Urinary bladder (tissue), 4 donors: ENCODE data around the gene ABCG1. TPM values are rescaled to one million over a fixed set of nuclear protein-coding genes. Genes with fewer than 3 reads are reported as not detected.

Experiments used
- DNase-seq: peaks from one replicate; pipeline ENCODE4 v3.0.0-alpha.2; 2015; ENCODE audit errors: extremely low spot score
- H3K27ac ChIP-seq: one replicate; pipeline ENCODE4 v1.5.1; 2013; ENCODE audit warnings: low read depth, mild to moderate bottlenecking, moderate library complexity
- H3K36me3 ChIP-seq: one replicate; pipeline ENCODE4 v1.6.1; 2013; ENCODE audit warnings: mild to moderate bottlenecking, moderate library complexity; ENCODE audit not compliant: insufficient read depth
- H3K4me1 ChIP-seq: one replicate; pipeline ENCODE4 v1.6.1; 2013; ENCODE audit warnings: mild to moderate bottlenecking, moderate library complexity; ENCODE audit not compliant: insufficient read depth
- H3K4me3 ChIP-seq: one replicate; pipeline ENCODE4 v1.5.1; 2013; ENCODE audit warnings: low read depth, low read length
- WGBS: extraction: QIAGEN DNeasy Blood & Tissue Kit; methylation state at CpG from one replicate; pipeline ENCODE4 v1.1.7; 2013; 5-methylcytosine and 5-hydroxymethylcytosine counted together
- polyA plus RNA-seq: library from polyadenylated mRNA; stranded (reverse); fragments of 200-250 nt; gene quantifications from one replicate; pipeline ENCODE4 v1.2.3, GENCODE V29; 2013
- total RNA-seq: library from RNA; depleted of rRNA; stranded (reverse); fragments of >200 nt; gene quantifications from one replicate; pipeline ENCODE4 v1.2.3, GENCODE V29; 2014
- donor health status: healthy with polysubstance abuse.
- donor health status: healthy.

The ABCG1 gene
- total and polyA plus RNA-seq, 2 donors, result 12.7 to 16.3 TPM

GRCh38 chr21:42237161-42237560 is 18.2 kb downstream of the ABCG1 start:
- no peaks in the 10 kb centered on the region for H3K36me3 ChIP-seq
- DNase-seq, result no peak
- no peak overlapping the region for H3K4me3 ChIP-seq
- 98% methylated on average over 5 of the region's 5 CpGs for WGBS
- no peak overlapping the region for H3K27ac ChIP-seq
- no peaks in the 10 kb centered on the region for H3K4me1 ChIP-seq

- Histone ChIP-seq H3K4me1 (no peaks in the 10 kb centered on the region), H3K4me3 (no peak overlapping the region), H3K27ac (no peak overlapping the region), H3K36me3 (no peaks in the 10 kb centered on the region)
- 92% methylated on average over 3 of the region's 3 CpGs for WGBS
- no peak for DNase-seq
Observed at GRCh38 chr21:42237577-42237976, 18.6 kb downstream of the ABCG1 start.

- 72% methylated on average over 12 of the region's 12 CpGs for WGBS
- no peaks in the 10 kb centered on the region for H3K4me1 ChIP-seq
Observed at GRCh38 chr21:42238185-42238934, 19.4 kb downstream of the ABCG1 start.

GRCh38 chr21:42239556-42239955 is 20.6 kb downstream of the ABCG1 start:
- no peak for DNase-seq
- no peak overlapping the region for H3K4me3 ChIP-seq
- no peaks in the 10 kb centered on the region for H3K4me1 ChIP-seq
- WGBS, result 97% methylated on average over 8 of the region's 8 CpGs
- H3K36me3 ChIP-seq, result no peaks in the 10 kb centered on the region
- no peak overlapping the region for H3K27ac ChIP-seq

More at GRCh38 chr21:42238185-42238934, 19.4 kb downstream of the ABCG1 start:
- Histone ChIP-seq H3K36me3 (no peaks in the 10 kb centered on the region), H3K27ac (no peak overlapping the region), H3K4me3 (no peak overlapping the region)
- DNase-seq, result no peak

GRCh38 chr21:42239973-42240372 is 21.0 kb downstream of the ABCG1 start:
- H3K36me3 ChIP-seq, result no peaks in the 10 kb centered on the region
- no peak overlapping the region for H3K27ac ChIP-seq
- H3K4me1 ChIP-seq, result no peaks in the 10 kb centered on the region
- no peak for DNase-seq
- no peak overlapping the region for H3K4me3 ChIP-seq
- WGBS, result 85% methylated on average over 8 of the region's 8 CpGs

- Histone ChIP-seq H3K27ac (no peak overlapping the region), H3K4me1 (no peaks in the 10 kb centered on the region), H3K4me3 (no peak overlapping the region), H3K36me3 (no peaks in the 10 kb centered on the region)
- WGBS, result 88% methylated on average over 9 of the region's 9 CpGs
- no peak for DNase-seq
Observed at GRCh38 chr21:42242611-42243010, 23.7 kb downstream of the ABCG1 start.

GRCh38 chr21:42243026-42243425 is 24.1 kb downstream of the ABCG1 start:
- no peaks in the 10 kb centered on the region for H3K4me1 ChIP-seq
- no peaks in the 10 kb centered on the region for H3K36me3 ChIP-seq
- no peak for DNase-seq
- H3K4me3 ChIP-seq, result no peak overlapping the region
- H3K27ac ChIP-seq, result no peak overlapping the region
- WGBS, result 83% methylated on average over 6 of the region's 6 CpGs

GRCh38 chr21:42245331-42246193 is 26.6 kb downstream of the ABCG1 start:
- Histone ChIP-seq H3K36me3 (no peaks in the 10 kb centered on the region), H3K27ac (no peak overlapping the region), H3K4me1 (no peaks in the 10 kb centered on the region), H3K4me3 (no peak overlapping the region)
- WGBS, result 31% methylated on average over 10 of the region's 10 CpGs
- DNase-seq, result no peak

GRCh38 chr21:42247716-42248115 is 28.8 kb downstream of the ABCG1 start:
- H3K4me1 ChIP-seq, result no peaks in the 10 kb centered on the region
- DNase-seq, result no peak
- WGBS, result 70% methylated on average over 11 of the region's 11 CpGs

GRCh38 chr21:42248241-42248640 is 29.3 kb downstream of the ABCG1 start:
- Histone ChIP-seq H3K4me1 (no peaks in the 10 kb centered on the region), H3K36me3 (no peaks in the 10 kb centered on the region), H3K4me3 (no peak overlapping the region), H3K27ac (no peak overlapping the region)
- WGBS, result 77% methylated on average over 8 of the region's 8 CpGs
- no peak for DNase-seq

More at GRCh38 chr21:42247716-42248115, 28.8 kb downstream of the ABCG1 start:
- Histone ChIP-seq H3K36me3 (no peaks in the 10 kb centered on the region), H3K4me3 (no peak overlapping the region), H3K27ac (no peak overlapping the region)

GRCh38 chr21:42248783-42249597 is 30.1 kb downstream of the ABCG1 start:
- WGBS, result 93% methylated on average over 12 of the region's 12 CpGs
- no peaks in the 10 kb centered on the region for H3K4me1 ChIP-seq
- DNase-seq, result no peak
- H3K4me3 ChIP-seq, result no peak overlapping the region
- H3K27ac ChIP-seq, result no peak overlapping the region
- H3K36me3 ChIP-seq, result no peaks in the 10 kb centered on the region

- WGBS, result 86% methylated on average over 19 of the region's 19 CpGs
- H3K4me1 ChIP-seq, result no peaks in the 10 kb centered on the region
- H3K4me3 ChIP-seq, result no peak overlapping the region
- H3K36me3 ChIP-seq, result no peaks in the 10 kb centered on the region
- DNase-seq, result no peak
- H3K27ac ChIP-seq, result no peak overlapping the region
Observed at GRCh38 chr21:42250422-42251403, 31.8 kb downstream of the ABCG1 start.
